ENCODE measurements around the gene ZFP36L1. TPM values are rescaled to one million over a fixed set of nuclear protein-coding genes. Genes with fewer than 3 reads are reported as not detected.
A peak's percentile ranks its signal among the peaks of the same experiment; 100 is the strongest.

The ZFP36L1 gene
- total and polyA plus RNA-seq, 9 donors = 336 to 1,074 (median 626) TPM

DNA sequence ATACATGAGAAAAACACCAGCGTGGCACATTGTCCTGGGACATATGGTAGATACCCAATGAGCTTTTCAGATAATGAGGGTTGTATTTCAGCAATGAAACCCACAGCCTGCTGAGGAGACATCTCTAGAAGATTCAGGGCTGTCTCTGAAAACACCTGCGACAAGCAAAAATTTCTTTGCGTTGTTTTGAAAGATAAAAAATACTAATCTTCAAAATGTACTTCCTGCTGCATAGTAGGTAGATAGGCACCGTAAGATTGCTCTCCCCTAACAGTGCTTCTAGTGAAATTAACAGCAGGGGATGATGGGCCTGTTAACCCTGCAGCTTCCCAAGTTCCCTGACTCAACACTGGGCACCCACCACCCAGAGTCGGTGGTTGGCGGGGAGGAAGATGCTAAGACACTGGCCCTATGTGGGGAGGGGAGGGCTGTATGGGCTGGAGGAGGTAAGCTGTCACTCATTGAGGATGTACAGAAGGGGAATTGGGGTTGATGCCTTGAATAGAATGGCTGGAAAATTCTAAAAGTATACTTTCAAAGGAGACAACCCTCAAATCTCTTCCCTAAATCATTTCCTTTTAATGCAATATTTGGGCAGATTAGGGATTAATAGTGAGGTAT lies 20.0 kb downstream of the ZFP36L1 start:
- no peaks in the 10 kb centered on the region for H3K36me3 ChIP-seq
- H3K9me3 ChIP-seq = no peaks in the 10 kb centered on the region
- H3K4me3 ChIP-seq = no peak overlapping the region
- H3K27me3 ChIP-seq = no peaks in the 10 kb centered on the region
- intact Hi-C loops (cut with DNase I) = no loop called here
- H3K27ac ChIP-seq = no peak overlapping the region
- 89 to 95% (median 93%) methylated on average over 6 of the region's 6 CpGs for WGBS, 3 donors
- H3K4me1 ChIP-seq (ENCODE audit: insufficient read depth) = peaks cover 5% of the 10 kb centered on the region
- DNase-seq = peak in 1 of 5 donors; percentile 20
- TF ChIP-seq EP300 (IDR thresholded peaks at IDR 0.05) = no peak
- TF ChIP-seq POLR2A (IDR thresholded peaks at IDR 0.05) = no peak
- TF ChIP-seq, protein P1, sequence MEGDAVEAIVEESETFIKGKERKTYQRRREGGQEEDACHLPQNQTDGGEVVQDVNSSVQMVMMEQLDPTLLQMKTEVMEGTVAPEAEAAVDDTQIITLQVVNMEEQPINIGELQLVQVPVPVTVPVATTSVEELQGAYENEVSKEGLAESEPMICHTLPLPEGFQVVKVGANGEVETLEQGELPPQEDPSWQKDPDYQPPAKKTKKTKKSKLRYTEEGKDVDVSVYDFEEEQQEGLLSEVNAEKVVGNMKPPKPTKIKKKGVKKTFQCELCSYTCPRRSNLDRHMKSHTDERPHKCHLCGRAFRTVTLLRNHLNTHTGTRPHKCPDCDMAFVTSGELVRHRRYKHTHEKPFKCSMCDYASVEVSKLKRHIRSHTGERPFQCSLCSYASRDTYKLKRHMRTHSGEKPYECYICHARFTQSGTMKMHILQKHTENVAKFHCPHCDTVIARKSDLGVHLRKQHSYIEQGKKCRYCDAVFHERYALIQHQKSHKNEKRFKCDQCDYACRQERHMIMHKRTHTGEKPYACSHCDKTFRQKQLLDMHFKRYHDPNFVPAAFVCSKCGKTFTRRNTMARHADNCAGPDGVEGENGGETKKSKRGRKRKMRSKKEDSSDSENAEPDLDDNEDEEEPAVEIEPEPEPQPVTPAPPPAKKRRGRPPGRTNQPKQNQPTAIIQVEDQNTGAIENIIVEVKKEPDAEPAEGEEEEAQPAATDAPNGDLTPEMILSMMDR (IDR thresholded peaks at IDR 0.05) = no peak

DNA sequence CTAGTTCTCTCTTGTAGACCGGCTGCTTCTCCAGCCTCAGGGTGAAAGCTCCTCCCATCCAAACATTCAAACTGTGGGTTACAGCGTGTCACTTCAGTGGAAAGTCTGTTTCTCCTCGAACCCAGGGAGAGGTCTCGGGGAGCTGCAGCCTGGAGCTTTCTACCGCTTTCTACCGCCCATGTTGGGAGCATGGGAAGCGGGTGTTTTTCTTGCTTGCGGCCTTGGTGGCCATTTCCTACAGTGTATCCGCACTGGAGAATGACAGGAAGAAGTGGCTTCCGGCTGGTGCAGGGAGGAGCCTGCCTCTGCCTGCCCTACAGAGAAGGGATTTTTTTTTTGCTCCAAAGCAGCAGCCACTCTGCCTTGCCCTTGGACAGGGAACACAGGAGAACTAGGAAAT lies 21.2 kb downstream of the ZFP36L1 start:
- Histone ChIP-seq H3K27me3 (no peaks in the 10 kb centered on the region), H3K9me3 (no peaks in the 10 kb centered on the region), H3K27ac (no peak overlapping the region), H3K36me3 (no peaks in the 10 kb centered on the region), H3K4me1 (ENCODE audit: insufficient read depth) (peaks cover 15% of the 10 kb centered on the region), H3K4me3 (no peak overlapping the region)
- peak in 2 of 5 donors; percentile 32 to 33 for DNase-seq
- WGBS, 3 donors = 55 to 73% (median 68%) methylated on average over 10 of the region's 10 CpGs
- intact Hi-C loops (cut with DNase I) = no loop called here
- TF ChIP-seq POLR2A (IDR thresholded peaks at IDR 0.05) = no peak
- TF ChIP-seq, protein P1 (IDR thresholded peaks at IDR 0.05) = no peak
- no peak for TF ChIP-seq EP300 (IDR thresholded peaks at IDR 0.05)

DNA sequence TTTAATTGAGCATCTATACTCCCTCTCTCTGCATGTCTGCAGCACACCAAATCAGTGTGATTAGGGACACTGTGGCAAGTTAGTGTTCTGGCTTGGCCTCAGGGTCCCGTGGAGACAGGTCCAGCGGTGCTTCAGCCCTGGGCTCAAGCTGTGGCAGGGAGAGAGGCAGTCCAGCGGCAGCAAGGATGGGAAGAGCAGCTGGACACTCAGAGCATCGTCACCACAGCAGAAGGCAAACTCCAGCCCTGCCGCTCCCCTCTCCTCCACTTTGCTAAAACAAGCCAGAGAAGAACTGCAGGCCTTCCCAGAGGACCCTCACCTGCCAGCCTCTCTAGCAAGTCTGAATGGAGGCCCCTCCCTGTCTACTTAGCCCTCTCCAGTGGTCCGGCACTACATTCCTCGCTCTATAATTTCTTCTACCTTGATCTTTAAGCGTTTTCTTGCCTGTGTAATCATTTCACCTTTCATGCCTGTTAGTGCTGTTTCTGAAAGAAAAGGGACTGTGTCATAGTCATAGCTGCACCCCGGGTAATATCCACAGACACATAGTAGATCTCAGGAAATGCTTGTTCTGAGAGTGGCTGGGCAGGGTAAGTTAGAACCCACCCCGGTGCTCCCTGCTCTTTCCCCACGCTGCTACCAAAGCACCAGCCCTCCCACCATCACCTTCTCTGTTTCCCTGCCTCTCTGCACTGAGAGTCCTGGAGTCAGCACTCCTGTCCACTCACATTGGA lies 22.1 kb downstream of the ZFP36L1 start:
- TF ChIP-seq POLR2A (IDR thresholded peaks at IDR 0.05) (no peak), EP300 (IDR thresholded peaks at IDR 0.05) (no peak)
- TF ChIP-seq, protein P1 (IDR thresholded peaks at IDR 0.05) = no peak
- peak in 1 of 5 donors; percentile 16 for DNase-seq
- intact Hi-C loops (cut with DNase I) = no loop called here
- Histone ChIP-seq H3K4me3 (no peak overlapping the region), H3K9me3 (no peaks in the 10 kb centered on the region), H3K4me1 (ENCODE audit: insufficient read depth) (peaks cover 21% of the 10 kb centered on the region), H3K27ac (no peak overlapping the region), H3K36me3 (no peaks in the 10 kb centered on the region), H3K27me3 (no peaks in the 10 kb centered on the region)
- WGBS, 3 donors = 88 to 93% (median 88%) methylated on average over 11 of the region's 11 CpGs

DNA sequence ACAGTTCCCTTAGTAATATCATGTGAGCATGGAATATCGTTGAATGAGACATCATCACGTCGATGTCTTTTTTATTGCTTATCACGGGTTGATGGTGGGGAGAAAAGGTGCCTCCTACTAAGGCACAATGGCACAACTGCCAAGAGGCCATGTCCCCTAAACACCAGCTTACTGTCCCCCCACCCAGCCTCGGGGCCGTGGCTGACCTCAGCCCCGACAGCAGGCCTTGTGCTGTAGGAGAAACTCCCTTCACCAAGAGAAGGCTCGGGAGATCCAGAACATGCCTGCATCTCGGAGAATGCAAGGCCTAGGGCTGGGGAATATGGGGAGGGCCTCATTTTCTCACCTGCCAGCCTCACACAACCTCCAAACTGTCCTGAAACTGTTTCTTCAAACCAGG lies 22.8 kb downstream of the ZFP36L1 start:
- intact Hi-C loops (cut with DNase I) = no loop called here
- Histone ChIP-seq H3K36me3 (no peaks in the 10 kb centered on the region), H3K9me3 (no peaks in the 10 kb centered on the region), H3K27ac (no peak overlapping the region), H3K4me3 (no peak overlapping the region), H3K4me1 (ENCODE audit: insufficient read depth) (peaks cover 23% of the 10 kb centered on the region), H3K27me3 (no peaks in the 10 kb centered on the region)
- peak in 1 of 5 donors; percentile 23 for DNase-seq
- TF ChIP-seq EP300 (IDR thresholded peaks at IDR 0.05) (no peak), POLR2A (IDR thresholded peaks at IDR 0.05) (no peak)
- TF ChIP-seq, protein P1 (IDR thresholded peaks at IDR 0.05) = no peak
- 96 to 98% (median 96%) methylated on average over 9 of the region's 9 CpGs for WGBS, 3 donors

All from ovary (tissue), 9 donors.